A549 (cell line): ENCODE measurements around the gene RNF215. TPM values are rescaled to one million over a fixed set of nuclear protein-coding genes. Genes with fewer than 3 reads are reported as not detected.

Source experiments
- ATAC-seq, 2 experiments: fragments of 200-7000 bp in 1 of 2; fragments of >200 bp in 1 of 2; cut with Nextera tagmentation in 1 of 2; cut with Tn5 transposase in 1 of 2; 3 replicates each; pipeline versions ENCODE4 v1.8.0 to v1.9.1; 2018 to 2020; ENCODE audit warnings: mild to moderate bottlenecking in 1 of 2, moderate library complexity in 1 of 2
- CTCF ChIA-PET: fragments of 300-600 bp; sonication (Branson Sonifier 250); formaldehyde crosslinking; extraction: SDS; loops from one replicate; lab custom pipeline; 2021; ENCODE audit warnings: antibody characterized with exemption, inconsistent platforms; lab: Yijun Ruan, JAX
- POLR2A ChIA-PET: fragments of 350-600 bp; formaldehyde crosslinking; extraction: SDS; loops from one replicate; lab custom pipeline; 2021; ENCODE audit warnings: antibody characterized with exemption, inconsistent platforms; lab: Yijun Ruan, JAX
- DNase-seq, 2 experiments: peaks; one replicate each; pipeline versions ENCODE4 v3.0.0 to v3.0.0-alpha.2; 2011 to 2016; ENCODE audit warnings: low read depth in 1 of 2, low spot score in 1 of 2
- FAIRE-seq: peaks from 2 replicates; lab custom pipeline; 2011; peaks lifted over from hg19 to GRCh38; lab: Jason Lieb, UNC
- H3K27ac ChIP-seq, 2 experiments: fragments of >200 bp; sonication (Bioruptor Twin); formaldehyde crosslinking; 3 replicates each; pipeline ENCODE4 v1.5.1; 2016 to 2017
- H3K4me1 ChIP-seq: fragments of >200 bp; sonication (Bioruptor Twin); formaldehyde crosslinking; 3 replicates; pipeline ENCODE4 v1.6.1; 2016
- H3K4me2 ChIP-seq: fragments of >200 bp; sonication (Bioruptor Twin); formaldehyde crosslinking; 3 replicates; pipeline ENCODE4 v1.6.1; 2016
- H3K4me3 ChIP-seq: fragments of >200 bp; sonication (Bioruptor Twin); formaldehyde crosslinking; 3 replicates; pipeline ENCODE4 v1.5.1; 2016
- H3K9me3 ChIP-seq: fragments of >200 bp; sonication (Bioruptor Twin); formaldehyde crosslinking; 3 replicates; pipeline ENCODE4 v1.6.1; 2016
- CHD2 ChIP-seq: fragments of 150-350 bp; IDR thresholded peaks from 2 replicates; pipeline ENCODE4 v1.6.1; 2014; ENCODE audit warnings: low read length; ENCODE audit not compliant: partially characterized antibody
- CHD4 ChIP-seq: fragments of 200-600 bp; sonication (generic); IDR thresholded peaks from 2 replicates; pipeline ENCODE4 v1.6.1; 2016; ENCODE audit warnings: antibody characterized with exemption, mild to moderate bottlenecking, borderline replicate concordance
- EP300 ChIP-seq, 2 experiments: fragments of >200 bp; sonication (Bioruptor Twin); formaldehyde crosslinking; IDR thresholded peaks; 2 replicates in 1 of 2; 3 replicates in 1 of 2; pipeline ENCODE4 v1.6.1; 2016 to 2017
- FOSL2 ChIP-seq, 2 experiments: fragments of 450-650 bp in 1 of 2; fragments of >200 bp in 1 of 2; sonication (Bioruptor Twin) in 1 of 2; formaldehyde crosslinking; IDR thresholded peaks; 2 replicates each; pipeline versions ENCODE4 v1.5.0 to v1.6.1; 2016 to 2020; ENCODE audit warnings: mild to moderate bottlenecking in 1 of 2, moderate library complexity in 1 of 2
- FOXS1 ChIP-seq: fragments of 250-450 bp; sonication (Bioruptor Pico); IDR thresholded peaks from 2 replicates; pipeline ENCODE4 v1.5.0; 2020; ENCODE audit warnings: mild to moderate bottlenecking, moderate library complexity
- GATA3 ChIP-seq: IDR thresholded peaks from 2 replicates; pipeline ENCODE4 v1.6.1; 2012; ENCODE audit warnings: borderline replicate concordance
- HDAC2 ChIP-seq: fragments of 200-600 bp; sonication (generic); IDR thresholded peaks from 2 replicates; pipeline ENCODE4 v1.6.1; 2016
- HMGXB4 ChIP-seq: fragments of 250-450 bp; sonication (Bioruptor Pico); IDR thresholded peaks from 2 replicates; pipeline ENCODE4 v1.5.0; 2021; ENCODE audit warnings: mild to moderate bottlenecking, moderate library complexity, borderline replicate concordance
- HOXB13 ChIP-seq: fragments of 250-450 bp; sonication (Bioruptor Pico); IDR thresholded peaks from 2 replicates; pipeline ENCODE4 v1.5.0; 2020; ENCODE audit warnings: low read depth, mild to moderate bottlenecking, moderate library complexity
- JUNB ChIP-seq: fragments of >200 bp; sonication (Bioruptor Twin); formaldehyde crosslinking; IDR thresholded peaks from 2 replicates; pipeline ENCODE4 v1.6.1; 2016
- MAZ ChIP-seq: fragments of 150-350 bp; IDR thresholded peaks from 2 replicates; pipeline ENCODE4 v1.6.1; 2014; ENCODE audit warnings: antibody characterized with exemption, low read depth, low read length, borderline replicate concordance
- NR3C1 ChIP-seq: fragments of >200 bp; sonication (Bioruptor Twin); formaldehyde crosslinking; IDR thresholded peaks from 3 replicates; pipeline ENCODE4 v1.6.1; 2017
- POLR2A ChIP-seq: IDR thresholded peaks from 2 replicates; pipeline ENCODE4 v1.6.1; 2012; ENCODE audit warnings: mild to moderate bottlenecking, low read length
- RARB ChIP-seq: fragments of 250-450 bp; sonication (Bioruptor Pico); IDR thresholded peaks from 2 replicates; pipeline ENCODE4 v1.8.0; 2021; ENCODE audit warnings: mild to moderate bottlenecking, moderate library complexity
- REST ChIP-seq: fragments of 200-600 bp; sonication (generic); IDR thresholded peaks from 2 replicates; pipeline ENCODE4 v1.6.1; 2016; ENCODE audit warnings: antibody characterized with exemption, mild to moderate bottlenecking, moderate library complexity
- RFX5 ChIP-seq: fragments of 450-650 bp; IDR thresholded peaks from 2 replicates; pipeline ENCODE4 v1.7.1; 2014; ENCODE audit warnings: antibody characterized with exemption, mild to moderate bottlenecking, moderate library complexity
- TFCP2L1 ChIP-seq: fragments of 250-450 bp; sonication (Bioruptor Pico); IDR thresholded peaks from 2 replicates; pipeline ENCODE4 v1.5.0; 2021; ENCODE audit warnings: mild to moderate bottlenecking
- TP53 ChIP-seq: fragments of 250-450 bp; sonication (Bioruptor Pico); IDR thresholded peaks from 2 replicates; pipeline ENCODE4 v1.5.0; 2021; ENCODE audit warnings: mild to moderate bottlenecking, moderate library complexity
- USF2 ChIP-seq: fragments of 450-650 bp; IDR thresholded peaks from 2 replicates; pipeline ENCODE4 v1.6.1; 2014; ENCODE audit warnings: antibody characterized with exemption
- ZC3H11A ChIP-seq: fragments of 450-650 bp; IDR thresholded peaks from 2 replicates; pipeline ENCODE4 v1.6.1; 2014; ENCODE audit warnings: antibody characterized with exemption, mild to moderate bottlenecking
- ZFP36 ChIP-seq: fragments of 450-650 bp; IDR thresholded peaks from 2 replicates; pipeline ENCODE4 v1.6.1; 2014; ENCODE audit warnings: borderline replicate concordance; ENCODE audit not compliant: partially characterized antibody
- WGBS: methylation state at CpG from one replicate; pipeline ENCODE4 v1.1.6; 2017; ENCODE audit errors: missing lambda C conversion rate; 5-methylcytosine and 5-hydroxymethylcytosine counted together
- polyA plus RNA-seq, 4 experiments: library from polyadenylated mRNA; depleted of rRNA in 3 of 4; stranded (reverse); fragments of >200 nt; fragmentation: RNase III in 1 of 4; extraction: RNeasy Plus Mini Kit Qiagen cat#74134 plus additional on column Dnase treatment in 1 of 4; gene quantifications; 2 replicates in 3 of 4; 3 replicates in 1 of 4; pipeline ENCODE4 v1.2.3, GENCODE V29; 2011 to 2017
- TF ChIP-seq, protein P1 (sequence below): fragments of 250-450 bp; sonication (Bioruptor Pico); IDR thresholded peaks from 2 replicates; pipeline ENCODE4 v1.5.0; 2020; ENCODE audit warnings: low read depth, mild to moderate bottlenecking, moderate library complexity
- TF ChIP-seq, protein P2 (sequence below): IDR thresholded peaks from 2 replicates; pipeline ENCODE4 v1.6.1; 2012; ENCODE audit warnings: low read depth, borderline replicate concordance

The RNF215 gene
- polyA plus RNA-seq, 2 of the 4 experiments (the other 2 are of a cell fraction), result 16.4 to 19.5 TPM

DNA sequence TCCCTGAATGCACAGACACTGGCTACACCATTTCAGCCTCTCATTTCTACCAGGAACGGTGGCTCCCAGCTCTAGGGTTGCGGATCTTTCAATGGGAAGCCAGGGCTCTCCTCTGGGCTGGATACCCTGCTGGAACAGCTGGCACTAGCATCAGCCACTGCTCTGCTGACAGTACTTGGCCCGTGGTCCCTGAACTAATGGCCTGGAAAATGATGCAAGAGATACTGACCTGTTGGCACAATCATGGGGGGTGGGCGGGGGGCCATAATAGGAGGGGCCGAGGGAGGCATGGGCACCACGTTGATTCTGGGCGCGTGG is 49.8 kb downstream of the RNF215 start:
- Histone ChIP-seq H3K27ac (no peak overlapping the region), H3K4me2 (no peak overlapping the region), H3K4me3 (no peak overlapping the region), H3K4me1 (no peaks in the 10 kb centered on the region), H3K9me3 (no peaks in the 10 kb centered on the region)
- ATAC-seq (no peak), FAIRE-seq (no peak), DNase-seq (no peak)
- ChIA-PET POLR2A (no interaction called here), CTCF (interaction anchor here (1.0 to 3.0 kb wide), 2 partner anchors 10 to 49 kb away, joined by 3 to 13 read pairs; no protein-coding TSS in a partner anchor)
- WGBS, result 100% methylated on average over 1 of the region's 8 CpGs
- TF ChIP-seq FOXS1 (CRISPR knock-in tag) (no peak), MAZ (no peak), USF2 (no peak)

DNA sequence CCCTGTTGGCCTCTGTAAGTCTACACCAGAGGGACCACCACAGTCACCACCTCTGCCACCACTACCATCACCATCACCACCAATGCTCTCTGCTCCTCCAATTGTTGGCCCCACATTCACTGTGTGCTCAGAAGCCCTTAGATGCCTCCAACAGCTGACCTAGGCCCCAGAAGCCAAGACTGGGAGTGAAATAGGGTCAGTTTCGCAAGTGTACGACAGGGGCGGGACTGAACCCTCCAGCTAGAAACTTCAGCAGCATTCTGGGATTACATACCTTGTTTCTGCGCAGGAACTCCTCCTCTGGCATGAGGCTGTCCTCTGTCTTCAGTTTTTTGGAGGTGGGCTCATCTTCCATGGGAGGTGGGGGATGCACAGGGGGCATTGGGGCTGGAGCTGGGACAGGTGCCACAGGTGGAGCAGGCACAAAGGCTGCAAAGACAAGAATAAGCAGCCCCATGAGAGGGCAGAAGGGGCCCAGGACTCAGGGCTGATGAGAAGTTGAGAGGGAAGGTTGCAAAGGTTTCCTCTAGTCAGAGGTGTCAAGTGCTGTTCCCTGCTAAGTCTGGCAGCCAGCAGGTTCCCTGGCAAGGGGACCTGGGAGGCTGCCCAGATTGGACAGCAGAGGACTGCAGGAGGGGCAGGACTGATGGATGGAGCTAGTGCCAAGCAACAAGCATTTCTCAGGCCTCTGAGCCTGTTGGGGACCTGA is 50.3 kb downstream of the RNF215 start:
- Histone ChIP-seq H3K27ac (no peak overlapping the region), H3K4me2 (no peak overlapping the region), H3K4me3 (no peak overlapping the region), H3K9me3 (no peaks in the 10 kb centered on the region), H3K4me1 (no peaks in the 10 kb centered on the region)
- 84% methylated on average over 4 of the region's 4 CpGs for WGBS
- no peak for FAIRE-seq
- no peak for TF ChIP-seq EP300 (IDR thresholded peaks at IDR 0.05)
- no peak for TF ChIP-seq JUNB
- TF ChIP-seq CHD4, result no peak
- TF ChIP-seq RARB (CRISPR knock-in tag), result no peak
- TF ChIP-seq USF2, result no peak
- no peak for TF ChIP-seq POLR2A
- TF ChIP-seq, protein P1, sequence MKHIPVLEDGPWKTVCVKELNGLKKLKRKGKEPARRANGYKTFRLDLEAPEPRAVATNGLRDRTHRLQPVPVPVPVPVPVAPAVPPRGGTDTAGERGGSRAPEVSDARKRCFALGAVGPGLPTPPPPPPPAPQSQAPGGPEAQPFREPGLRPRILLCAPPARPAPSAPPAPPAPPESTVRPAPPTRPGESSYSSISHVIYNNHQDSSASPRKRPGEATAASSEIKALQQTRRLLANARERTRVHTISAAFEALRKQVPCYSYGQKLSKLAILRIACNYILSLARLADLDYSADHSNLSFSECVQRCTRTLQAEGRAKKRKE (CRISPR knock-in tag), result no peak
- no peak for TF ChIP-seq HMGXB4
- TF ChIP-seq TFCP2L1 (CRISPR knock-in tag), result no peak
- no peak for DNase-seq
- ChIA-PET CTCF (interaction anchor here (1.0 to 3.0 kb wide), 4 partner anchors 9 to 49 kb away, joined by 3 to 13 read pairs (median 6); no protein-coding TSS in a partner anchor), POLR2A (interaction anchor here (0.8 kb wide), 1 partner anchor 10 kb away, joined by 3 read pairs; the partner anchor contains the start of gene TBC1D10A)
- ATAC-seq, result no peak

DNA sequence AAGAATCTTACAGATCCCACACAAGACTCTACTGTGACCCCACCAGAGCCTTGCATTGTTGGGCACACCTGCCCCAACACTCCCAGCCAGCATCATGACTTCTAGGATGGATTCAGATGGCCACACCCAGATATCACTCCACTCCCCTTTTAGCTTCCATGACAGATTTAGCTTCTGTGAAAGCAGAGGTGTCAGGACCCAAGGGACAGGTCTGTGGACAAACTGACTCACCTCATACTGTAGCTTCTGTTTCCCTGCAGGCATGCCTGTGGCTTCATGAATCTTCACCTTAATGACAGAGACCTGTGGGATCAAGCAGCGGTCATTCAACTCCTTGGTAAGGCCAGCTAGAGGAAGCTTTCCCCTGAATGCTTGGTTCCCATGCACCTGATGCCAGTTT is 52.0 kb downstream of the RNF215 start:
- ChIA-PET POLR2A (interaction anchor here (1.8 kb wide), 1 partner anchor 9 kb away, joined by 4 read pairs; the partner anchor contains the start of gene TBC1D10A), CTCF (interaction anchor here (0.9 to 3.0 kb wide), 5 partner anchors 11 to 52 kb away, joined by 3 to 13 read pairs (median 4); partner anchors contain the start of gene RNF215)
- Histone ChIP-seq H3K4me2 (no peak overlapping the region), H3K4me3 (no peak overlapping the region), H3K27ac (no peak overlapping the region), H3K9me3 (no peaks in the 10 kb centered on the region), H3K4me1 (no peaks in the 10 kb centered on the region)
- 100% methylated on average over 1 of the region's 1 CpG for WGBS
- DNase-seq (no peak), FAIRE-seq (no peak), ATAC-seq (no peak)
- TF ChIP-seq HDAC2 (no peak), FOSL2 (IDR thresholded peaks at IDR 0.05) (no peak), FOSL2 (CRISPR knock-in tag; IDR thresholded peaks at IDR 0.05) (no peak), USF2 (no peak), GATA3 (no peak), JUNB (no peak), ZC3H11A (no peak), REST (no peak), RFX5 (no peak), NR3C1 (no peak), CHD2 (no peak), HOXB13 (CRISPR knock-in tag) (no peak), ZFP36 (no peak), TP53 (CRISPR knock-in tag) (no peak)
- TF ChIP-seq, protein P2, sequence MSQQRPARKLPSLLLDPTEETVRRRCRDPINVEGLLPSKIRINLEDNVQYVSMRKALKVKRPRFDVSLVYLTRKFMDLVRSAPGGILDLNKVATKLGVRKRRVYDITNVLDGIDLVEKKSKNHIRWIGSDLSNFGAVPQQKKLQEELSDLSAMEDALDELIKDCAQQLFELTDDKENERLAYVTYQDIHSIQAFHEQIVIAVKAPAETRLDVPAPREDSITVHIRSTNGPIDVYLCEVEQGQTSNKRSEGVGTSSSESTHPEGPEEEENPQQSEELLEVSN, result no peak
